Articular chondrocyte of knee joint (primary cell): Measurements from ENCODE around the gene ADM5. TPM values are rescaled to one million over a fixed set of nuclear protein-coding genes. Genes with fewer than 3 reads are reported as not detected.

ENCODE experiments used
- small RNA-seq: library from RNA; depleted of rRNA; stranded (forward); fragments of <200 nt; gene quantifications from one replicate; pipeline ENCODE3, GENCODE V24; 2012
- total RNA-seq: library from RNA; depleted of rRNA; stranded (reverse); fragments of >200 nt; gene quantifications from 2 replicates; pipeline ENCODE4 v1.2.3, GENCODE V29; 2012

The ADM5 gene
- 0.32 and 0.39 TPM in 2 replicates for total RNA-seq

GRCh38 chr19:49689133-49690078, at the start of gene ADM5:
Gene ADM5, plus strand, starts transcription at chr19:49689594. Its CDS starts 244 bp downstream, at chr19:49689838.

GRCh38 chr19:49640113-49640898, 49.1 kb upstream of the ADM5 start, which contains the start of gene RRAS:
Gene RRAS, minus strand, starts transcription at chr19:49640143. Its CDS starts 45 bp downstream, at chr19:49640098.

GRCh38 chr19:49641688-49642491, 47.5 kb upstream of the ADM5 start, which contains the start of gene SCAF1:
Gene SCAF1, plus strand, starts transcription at chr19:49642209. Its CDS starts 2,818 bp downstream, at chr19:49645027.

GRCh38 chr19:49665351-49666119, 23.9 kb upstream of the ADM5 start, which contains the start of the genes BCL2L12 and IRF3:
Gene BCL2L12, plus strand, starts transcription at chr19:49665933. Its CDS starts 760 bp downstream, at chr19:49666693.
Gene IRF3, minus strand, starts transcription at chr19:49665857. Its CDS starts 1,019 bp downstream, at chr19:49664838.

GRCh38 chr19:49677231-49677900, 12.0 kb upstream of the ADM5 start, which contains the start of gene PRMT1:
Gene PRMT1, plus strand, starts transcription at chr19:49677271. Its CDS starts 10 bp downstream, at chr19:49677281.

GRCh38 chr19:49690656-49691242, 1.4 kb downstream of the ADM5 start, which contains the start of gene CPT1C:
Gene CPT1C, plus strand, starts transcription at chr19:49691116. Its CDS starts 1,137 bp downstream, at chr19:49692253.

Small RNA genes lying within 50 kb of the gene (small RNA-seq; reads per million reads assigned to genes)
- gene MIR5088: not detected

Other genes starting within 250 kb of the ADM5 start
- gene SLC17A7, start 248.1 kb upstream of the ADM5 start, total RNA-seq: under 0.01 TPM in 1 of 2 replicates, not detected in the other
- 59.1 and 62.8 TPM in 2 replicates for gene PIH1D1, start 237.8 kb upstream of the ADM5 start, total RNA-seq
- 19.7 and 22.1 TPM in 2 replicates for gene ALDH16A1, start 236.4 kb upstream of the ADM5 start, total RNA-seq
- gene FLT3LG, start 215.4 kb upstream of the ADM5 start, total RNA-seq: 5.0 and 5.2 TPM in 2 replicates
- 1,376 and 2,288 TPM in 2 replicates for gene RPL13A, start 202.0 kb upstream of the ADM5 start, total RNA-seq
- 2,902 and 3,041 TPM in 2 replicates for gene RPS11, start 193.2 kb upstream of the ADM5 start, total RNA-seq
- 50.0 and 52.4 TPM in 2 replicates for gene FCGRT, start 176.9 kb upstream of the ADM5 start, total RNA-seq
- 221 and 248 TPM in 2 replicates for gene RCN3, start 161.6 kb upstream of the ADM5 start, total RNA-seq
- gene NOSIP, start 109.0 kb upstream of the ADM5 start, total RNA-seq: 45.3 and 50.4 TPM in 2 replicates
- 0.22 and 0.26 TPM in 2 replicates for gene PRRG2, start 108.3 kb upstream of the ADM5 start, total RNA-seq
- 2.8 and 6.1 TPM in 2 replicates for gene PRR12, start 98.4 kb upstream of the ADM5 start, total RNA-seq
- 28.4 and 38.3 TPM in 2 replicates for gene RRAS, start 49.5 kb upstream of the ADM5 start, total RNA-seq
- gene SCAF1, start 47.4 kb upstream of the ADM5 start, total RNA-seq: 13.1 and 15.2 TPM in 2 replicates
- 22.5 and 25.0 TPM in 2 replicates for gene IRF3, start 23.7 kb upstream of the ADM5 start, total RNA-seq
- gene BCL2L12, start 23.7 kb upstream of the ADM5 start, total RNA-seq: 3.5 and 5.2 TPM in 2 replicates
- gene PRMT1, start 12.3 kb upstream of the ADM5 start, total RNA-seq: 106 and 127 TPM in 2 replicates
- gene CPT1C, start 1.5 kb downstream of the ADM5 start, total RNA-seq: 16.8 and 21.6 TPM in 2 replicates
- gene TSKS, start 73.7 kb downstream of the ADM5 start, total RNA-seq: 0.13 and 0.32 TPM in 2 replicates
- gene AP2A1, start 77.4 kb downstream of the ADM5 start, total RNA-seq: 91.9 and 94.0 TPM in 2 replicates
- gene FUZ, start 123.7 kb downstream of the ADM5 start, total RNA-seq: 11.8 and 15.2 TPM in 2 replicates
- 18.8 and 21.6 TPM in 2 replicates for gene MED25, start 128.7 kb downstream of the ADM5 start, total RNA-seq
- 37.2 and 42.2 TPM in 2 replicates for gene PTOV1, start 161.6 kb downstream of the ADM5 start, total RNA-seq
- gene PNKP, start 178.0 kb downstream of the ADM5 start, total RNA-seq: 28.5 and 32.5 TPM in 2 replicates
- 10.9 and 14.0 TPM in 2 replicates for gene AKT1S1, start 187.8 kb downstream of the ADM5 start, total RNA-seq
- gene TBC1D17, start 188.1 kb downstream of the ADM5 start, total RNA-seq: 10.6 and 14.2 TPM in 2 replicates
- gene IL4I1, start 207.3 kb downstream of the ADM5 start, total RNA-seq: 0.65 and 1.6 TPM in 2 replicates
- 9.1 and 11.5 TPM in 2 replicates for gene ATF5, start 239.6 kb downstream of the ADM5 start, total RNA-seq
- gene NUP62, start 239.9 kb downstream of the ADM5 start, total RNA-seq: 27.8 and 28.0 TPM in 2 replicates